RPMI8226 (cell line): ENCODE results near the gene GRID2.

Source experiments
- DNase-seq: peaks from one replicate; pipeline ENCODE4 v3.0.0-alpha.2; 2015

The GRID2 gene

GRCh38 chr4:92776080-92776479 lies 472.3 kb downstream of the GRID2 start:
- no peak for DNase-seq

GRCh38 chr4:92789741-92790140 lies 486.0 kb downstream of the GRID2 start:
- DNase-seq = no peak

- DNase-seq = no peak
Measured at GRCh38 chr4:92791871-92792440, 488.2 kb downstream of the GRID2 start.

GRCh38 chr4:92809381-92809780 lies 505.6 kb downstream of the GRID2 start:
- no peak for DNase-seq

- no peak for DNase-seq
Measured at GRCh38 chr4:92812652-92813051, 508.9 kb downstream of the GRID2 start.

GRCh38 chr4:92814677-92815076 lies 510.9 kb downstream of the GRID2 start:
- no peak for DNase-seq

- no peak for DNase-seq
Measured at GRCh38 chr4:92825256-92825655, 521.5 kb downstream of the GRID2 start.

GRCh38 chr4:92825791-92826190 lies 522.0 kb downstream of the GRID2 start:
- DNase-seq = no peak

GRCh38 chr4:92830771-92831170 lies 527.0 kb downstream of the GRID2 start:
- DNase-seq = no peak

GRCh38 chr4:92840880-92841279 lies 537.1 kb downstream of the GRID2 start:
- no peak for DNase-seq

GRCh38 chr4:92843784-92844183 lies 540.0 kb downstream of the GRID2 start:
- no peak for DNase-seq

GRCh38 chr4:92847026-92847425 lies 543.3 kb downstream of the GRID2 start:
- no peak for DNase-seq

GRCh38 chr4:92862509-92862908 lies 558.7 kb downstream of the GRID2 start:
- DNase-seq = no peak

GRCh38 chr4:92864096-92864495 lies 560.3 kb downstream of the GRID2 start:
- no peak for DNase-seq

GRCh38 chr4:92872604-92873003 lies 568.8 kb downstream of the GRID2 start:
- DNase-seq = no peak

- DNase-seq = no peak
Measured at GRCh38 chr4:92885632-92886031, 581.9 kb downstream of the GRID2 start.

GRCh38 chr4:92952426-92952825 lies 648.7 kb downstream of the GRID2 start:
- DNase-seq = no peak

GRCh38 chr4:92952897-92953296 lies 649.1 kb downstream of the GRID2 start:
- no peak for DNase-seq

- DNase-seq = no peak
Measured at GRCh38 chr4:92953462-92953861, 649.7 kb downstream of the GRID2 start.

- DNase-seq = no peak
Measured at GRCh38 chr4:92961881-92962280, 658.1 kb downstream of the GRID2 start.

GRCh38 chr4:92962831-92963230 lies 659.1 kb downstream of the GRID2 start:
- DNase-seq = no peak

- no peak for DNase-seq
Measured at GRCh38 chr4:92968556-92968955, 664.8 kb downstream of the GRID2 start.

- DNase-seq = no peak
Measured at GRCh38 chr4:92968996-92969395, 665.2 kb downstream of the GRID2 start.

GRCh38 chr4:92969650-92970379 lies 666.0 kb downstream of the GRID2 start:
- DNase-seq = no peak

GRCh38 chr4:92970996-92971395 lies 667.2 kb downstream of the GRID2 start:
- no peak for DNase-seq
